GM19099 (cell line): ENCODE data around the gene ATOH8.

Experiments used
- POLR2A ChIP-seq: IDR thresholded peaks from 3 replicates; pipeline ENCODE4 v1.6.1; 2011; ENCODE audit warnings: low read depth; ENCODE audit not compliant: insufficient read length; ENCODE audit errors: extremely low read depth

ATOH8 gene

DNA sequence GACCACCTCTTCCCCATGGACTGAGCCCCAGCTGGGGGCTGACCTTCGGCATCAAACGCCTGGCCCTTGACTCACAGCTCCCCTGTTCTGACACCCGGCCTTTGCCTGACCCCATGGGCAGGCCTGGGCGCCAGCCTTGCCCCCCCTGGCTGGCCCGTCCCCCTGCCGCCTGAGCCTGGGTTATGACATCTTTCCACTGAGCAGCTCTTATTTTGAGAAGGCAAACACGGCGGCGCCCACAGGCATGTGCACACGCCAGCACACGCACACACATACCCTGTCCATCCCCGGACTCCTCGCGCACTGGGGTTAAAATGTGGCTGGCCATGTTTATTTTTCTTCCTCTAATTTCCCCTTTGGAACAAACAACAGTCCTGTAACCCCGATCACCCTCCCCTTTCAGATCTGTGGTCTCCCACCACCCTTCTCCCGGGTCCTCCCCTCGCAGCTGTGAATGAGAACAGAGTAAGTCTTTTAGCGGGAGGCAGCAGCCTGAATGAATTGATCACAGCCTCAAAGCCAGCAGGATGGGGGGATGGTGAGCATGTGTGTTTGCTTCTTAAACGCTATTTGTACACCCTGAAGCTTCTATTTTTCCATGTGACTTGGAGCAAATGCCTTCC lies 11.8 kb upstream of the ATOH8 start:
- no peak for TF ChIP-seq POLR2A

DNA sequence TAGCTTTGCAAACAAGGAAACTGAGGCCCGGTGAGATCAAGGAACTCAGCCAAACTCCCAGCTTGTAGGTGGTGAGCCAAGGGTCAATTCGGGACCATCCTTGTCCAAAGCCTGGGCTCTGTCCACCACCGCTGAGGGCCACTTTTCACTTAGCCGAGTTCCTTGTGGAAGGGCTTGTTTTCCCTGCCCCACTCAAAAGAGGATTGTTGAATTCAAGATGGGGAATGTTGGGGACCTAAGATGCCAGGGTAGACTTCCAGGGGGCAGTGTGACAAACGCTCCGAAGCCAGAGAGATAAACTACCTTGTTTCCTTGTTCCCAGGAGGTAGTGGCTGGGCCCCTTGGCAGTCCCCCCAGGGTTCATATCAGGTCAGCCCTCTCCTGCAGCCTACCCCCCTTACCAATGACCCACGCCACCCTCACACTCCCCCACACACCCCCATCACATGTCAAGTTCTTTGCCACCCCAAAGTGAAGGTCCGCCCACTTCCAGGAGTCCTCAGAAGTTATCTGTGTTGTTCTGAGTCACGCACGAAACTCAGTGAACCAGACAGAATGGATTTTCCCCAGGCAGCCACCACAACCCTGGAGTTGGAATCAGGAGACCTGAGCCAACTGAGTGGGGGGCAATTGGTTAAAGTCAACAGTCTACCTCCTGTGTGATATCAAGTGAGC lies 10.3 kb upstream of the ATOH8 start:
- no peak for TF ChIP-seq POLR2A

DNA sequence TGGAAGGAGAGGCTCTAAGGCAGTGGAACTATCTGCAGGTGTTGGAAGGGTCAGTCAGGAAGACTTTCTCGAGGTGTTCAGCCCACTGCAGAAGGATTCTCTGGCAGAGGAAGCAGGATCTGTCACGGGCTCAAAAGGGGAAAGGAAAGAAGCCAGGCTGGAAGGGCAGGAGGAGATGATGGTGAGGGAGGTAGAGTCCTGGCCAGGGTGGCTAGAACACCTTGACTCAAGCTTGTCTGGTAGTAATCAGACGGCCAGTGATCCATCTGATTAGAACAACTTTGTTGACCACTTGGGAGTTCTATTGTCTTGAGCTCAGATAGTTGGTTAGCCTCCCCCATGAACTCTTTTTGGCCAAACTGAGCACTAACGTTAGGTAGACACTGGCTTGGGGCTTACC lies 9.7 kb upstream of the ATOH8 start:
- no peak for TF ChIP-seq POLR2A

DNA sequence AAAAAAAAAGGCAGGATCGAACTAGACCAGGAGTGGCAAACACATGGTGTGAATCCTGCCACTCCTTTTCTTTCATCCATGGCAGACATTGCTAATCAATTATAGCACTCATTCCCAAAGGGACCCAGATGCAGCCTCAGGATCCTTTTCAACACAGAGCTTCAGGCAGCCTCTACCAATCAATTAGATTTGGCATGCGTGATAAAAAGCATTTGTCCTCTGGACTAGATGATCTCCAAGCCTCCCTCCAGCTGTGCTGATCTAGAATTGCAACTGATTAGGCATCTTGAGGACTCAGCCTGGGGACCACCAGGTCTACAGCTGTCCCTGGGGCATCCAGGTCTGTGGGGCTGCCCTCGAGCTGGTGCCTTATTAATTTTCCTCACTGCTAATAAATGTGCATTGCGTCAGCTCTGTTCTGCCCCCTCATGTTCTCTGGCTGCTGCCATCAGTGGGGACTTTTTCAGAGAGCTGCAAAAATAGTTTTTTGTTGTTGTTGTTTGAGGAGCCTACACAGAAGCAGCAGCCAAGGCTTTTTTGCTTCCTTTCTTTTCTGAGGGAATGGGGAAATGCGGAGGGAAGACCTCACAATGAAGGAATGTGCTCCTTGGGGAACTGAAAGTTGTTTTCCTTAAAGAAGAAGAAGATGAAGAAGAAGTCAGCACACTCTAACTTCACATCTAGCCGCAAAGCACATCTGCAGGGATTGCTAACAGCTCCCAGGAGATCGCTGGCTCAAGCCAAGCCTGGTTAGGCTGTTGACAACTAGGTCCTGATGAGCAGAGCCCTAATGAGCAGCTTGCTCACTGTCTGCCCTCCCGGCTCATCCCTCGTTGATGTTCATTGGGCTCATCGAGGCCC lies 8.8 kb upstream of the ATOH8 start:
- no peak for TF ChIP-seq POLR2A

DNA sequence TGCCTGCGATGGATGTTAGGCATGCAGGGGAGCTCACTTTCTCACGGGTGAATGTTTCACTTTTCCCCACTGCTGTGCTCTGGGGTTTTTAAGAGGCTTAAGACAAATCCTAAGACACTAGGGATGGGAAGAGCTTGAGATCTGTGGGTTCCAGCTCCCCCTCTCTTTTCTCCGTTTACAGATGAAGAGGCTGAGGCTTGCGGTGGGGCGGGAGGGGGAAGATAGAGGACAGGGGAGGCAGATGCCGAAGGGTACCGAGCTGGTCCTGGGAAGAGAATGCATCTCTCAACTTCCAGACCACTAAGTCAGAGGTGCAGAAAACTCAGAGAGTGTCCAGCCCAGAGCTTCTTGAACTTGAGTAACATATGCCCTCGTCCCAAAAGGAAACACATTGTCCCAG lies 8.2 kb upstream of the ATOH8 start:
- no peak for TF ChIP-seq POLR2A

DNA sequence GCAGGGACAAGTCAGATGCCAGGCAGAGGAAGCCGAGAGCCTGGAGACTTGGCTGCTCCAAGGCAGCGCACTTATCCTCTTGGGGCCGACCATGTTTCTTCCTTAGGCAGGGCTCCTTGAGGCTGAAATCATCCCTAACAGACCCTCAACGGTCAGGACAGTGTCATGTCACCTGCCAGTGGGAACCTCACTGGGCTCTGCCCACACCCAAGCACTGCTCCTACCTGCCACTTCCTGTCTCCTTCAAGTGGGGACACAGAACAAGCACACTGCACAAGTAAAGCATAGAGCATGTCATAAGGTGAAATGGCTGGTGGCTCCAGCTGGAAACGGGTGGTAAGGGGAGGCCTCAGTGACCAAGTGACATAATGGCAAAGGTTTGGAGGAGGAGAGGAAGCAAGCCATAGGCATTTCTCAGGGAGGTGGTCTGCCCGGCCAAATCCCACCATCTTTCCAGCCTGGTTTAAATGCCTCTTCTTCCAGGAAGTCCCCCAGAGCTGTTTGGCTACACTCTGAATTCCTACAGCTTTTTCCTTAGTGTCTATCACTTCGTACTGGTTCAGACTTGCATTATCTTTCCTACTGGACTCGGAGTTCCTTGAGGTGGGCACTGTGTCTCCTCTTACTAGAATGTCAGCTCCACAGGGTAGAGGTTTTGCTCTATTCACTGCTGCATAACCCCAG lies 7.3 kb upstream of the ATOH8 start:
- TF ChIP-seq POLR2A: no peak

DNA sequence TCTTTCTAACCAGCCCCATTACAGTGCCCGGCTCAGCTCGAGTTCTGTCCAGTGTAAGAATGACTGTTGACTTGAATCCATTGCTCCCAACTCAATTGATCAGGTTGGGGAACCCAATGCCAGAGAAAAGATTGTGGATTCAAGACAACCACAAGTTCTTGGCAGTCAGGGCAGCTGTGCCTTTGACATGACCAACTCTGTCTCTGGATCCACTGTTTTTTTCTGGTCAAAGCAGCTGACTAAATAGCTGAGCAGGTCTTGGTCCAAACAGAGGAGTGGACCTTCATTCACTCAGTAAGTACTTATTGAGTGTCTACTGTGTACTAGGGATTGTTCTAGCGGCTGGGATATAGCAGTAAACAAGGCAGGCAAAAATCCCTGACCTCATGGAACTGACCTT lies 6.3 kb upstream of the ATOH8 start:
- TF ChIP-seq POLR2A: no peak

DNA sequence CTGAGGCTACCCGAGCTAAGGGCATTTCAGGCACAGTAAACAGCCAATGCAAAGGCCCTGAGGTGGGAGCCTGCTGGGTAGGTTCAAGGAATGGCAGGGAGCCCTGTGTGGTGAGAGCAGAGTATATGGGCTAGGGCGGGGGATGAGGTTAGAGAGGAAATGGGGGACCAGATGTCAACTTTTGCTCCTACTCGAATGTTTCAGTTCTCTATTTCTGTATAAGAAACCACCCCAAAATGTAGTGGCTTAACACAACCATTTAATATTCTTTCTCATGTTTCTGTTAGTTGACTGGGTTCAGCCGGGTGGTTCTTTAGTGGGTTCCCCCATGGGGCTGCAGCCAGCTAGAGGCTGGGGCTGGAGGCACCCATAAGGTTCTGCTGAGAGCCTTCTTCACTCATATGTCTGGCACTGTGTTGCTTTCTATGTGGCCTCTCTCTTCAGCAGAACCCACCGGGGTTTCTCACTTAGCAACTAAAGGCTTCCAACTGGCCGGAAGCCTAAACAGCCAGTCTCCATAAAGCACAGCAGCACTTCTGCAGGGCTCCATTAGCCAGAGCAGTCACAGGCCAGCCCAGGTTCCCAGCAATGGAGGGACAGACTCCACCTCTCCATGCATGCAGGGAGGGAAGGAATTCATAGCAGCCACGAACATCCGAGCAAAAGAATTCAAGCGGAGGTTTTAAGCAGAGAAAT lies 5.6 kb upstream of the ATOH8 start:
- TF ChIP-seq POLR2A: no peak

DNA sequence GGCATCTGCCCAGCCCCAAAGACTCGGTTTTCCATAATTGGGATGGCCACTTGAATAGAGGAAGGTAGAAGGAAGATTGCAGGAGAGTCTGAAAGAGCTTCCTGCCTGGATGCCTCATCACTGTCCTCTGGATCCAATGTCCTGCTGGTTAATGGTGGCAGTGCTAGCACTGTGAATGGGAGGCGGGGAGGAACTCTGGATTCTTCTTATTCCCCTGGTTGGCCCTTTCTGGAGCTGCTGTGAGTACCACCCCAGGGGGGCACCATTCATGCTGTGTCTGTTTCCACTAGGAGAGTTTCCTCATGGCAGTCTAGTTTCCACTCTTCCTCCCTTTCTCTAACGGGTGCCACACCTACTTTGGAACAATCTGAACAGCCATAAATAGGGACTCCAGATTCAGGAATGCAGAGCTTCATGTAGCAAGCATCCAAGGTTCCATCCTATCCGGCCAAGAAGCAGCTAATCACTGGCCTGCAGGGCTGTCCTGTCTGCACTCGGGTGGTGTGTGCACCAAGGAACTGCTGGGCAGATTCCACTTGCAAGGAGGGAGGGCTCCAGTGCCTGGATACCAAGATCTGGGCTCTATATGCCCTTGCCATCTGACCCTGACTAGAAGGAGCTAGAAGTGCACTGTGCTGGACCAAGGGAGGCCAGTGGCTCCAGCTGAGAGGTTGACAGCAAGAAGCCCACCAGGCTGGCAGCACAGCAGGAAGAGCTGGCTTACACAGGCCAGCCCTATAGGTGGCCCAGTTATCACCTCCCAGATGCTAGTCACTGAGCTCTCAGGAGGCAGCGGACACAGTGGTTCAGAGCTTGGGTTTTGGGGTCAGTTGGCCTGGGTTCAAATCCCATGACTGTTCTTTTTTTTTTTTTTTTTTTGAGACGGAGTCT lies 4.6 kb upstream of the ATOH8 start:
- TF ChIP-seq POLR2A: no peak

DNA sequence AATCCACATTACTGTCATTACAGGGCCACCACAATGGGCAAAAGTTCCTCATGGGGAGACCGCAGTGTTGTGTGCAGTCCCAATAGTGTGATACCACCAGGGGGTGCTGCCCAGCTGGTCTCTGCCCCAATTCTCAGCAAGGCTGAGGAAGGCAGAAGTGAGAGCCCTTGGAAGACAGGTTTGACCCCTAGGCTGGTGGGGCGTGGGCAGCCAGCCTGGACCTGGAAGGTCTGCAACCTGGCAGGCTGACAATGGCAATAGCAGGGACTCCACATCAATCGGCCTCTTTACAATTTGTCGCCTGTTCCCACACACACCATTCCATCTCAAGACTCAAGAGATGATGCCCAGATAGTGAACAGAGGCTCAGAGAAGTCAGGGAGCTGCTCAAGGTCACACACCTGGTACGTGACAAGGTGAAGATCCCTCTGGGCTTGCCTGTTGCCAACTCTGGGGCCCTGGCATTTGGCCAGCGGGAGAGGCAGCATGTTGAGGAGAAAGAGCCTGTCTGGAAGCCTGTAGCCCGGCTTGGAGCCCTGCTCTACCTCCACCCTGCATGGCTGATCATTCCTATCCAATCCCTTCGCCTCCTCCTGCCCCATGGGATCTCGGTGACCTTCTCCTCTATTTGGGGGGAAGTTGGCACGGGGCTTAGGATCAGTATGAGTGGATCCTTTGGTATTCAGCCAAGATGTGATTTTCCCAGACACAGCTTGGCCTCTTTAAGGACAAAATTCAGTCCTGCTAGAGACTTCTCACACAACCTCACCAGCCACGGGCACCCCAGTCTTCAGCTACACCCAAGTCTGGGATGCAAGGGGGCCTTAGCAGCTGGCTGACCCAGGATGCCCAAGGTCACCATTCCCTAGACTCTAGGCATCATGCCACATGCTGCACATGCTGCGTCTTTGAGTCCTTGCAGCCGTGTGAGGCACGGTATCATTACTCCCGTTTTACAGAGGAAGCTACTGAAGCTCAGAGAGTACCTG lies 2.9 kb upstream of the ATOH8 start:
- no peak for TF ChIP-seq POLR2A

DNA sequence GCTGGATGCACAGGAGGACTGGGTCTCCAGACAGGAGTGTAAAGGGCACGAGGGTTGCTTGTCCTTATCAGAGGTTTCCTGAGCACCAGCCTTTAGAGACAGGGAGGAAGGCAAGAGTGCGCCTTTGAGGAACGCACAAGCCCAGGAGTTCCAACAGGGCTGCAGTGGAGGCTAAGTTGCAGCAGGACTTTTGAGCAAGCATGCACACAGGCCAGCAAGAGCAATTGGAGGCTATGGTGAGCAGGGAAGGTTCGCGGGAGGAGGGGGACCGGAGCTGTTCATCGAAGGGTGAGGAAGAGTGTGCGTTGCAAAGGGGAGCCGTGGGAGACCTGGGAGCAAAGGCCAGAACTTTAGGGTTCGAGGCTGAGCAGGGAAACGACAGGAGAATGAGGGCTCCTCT lies 2.2 kb upstream of the ATOH8 start:
- no peak for TF ChIP-seq POLR2A

DNA sequence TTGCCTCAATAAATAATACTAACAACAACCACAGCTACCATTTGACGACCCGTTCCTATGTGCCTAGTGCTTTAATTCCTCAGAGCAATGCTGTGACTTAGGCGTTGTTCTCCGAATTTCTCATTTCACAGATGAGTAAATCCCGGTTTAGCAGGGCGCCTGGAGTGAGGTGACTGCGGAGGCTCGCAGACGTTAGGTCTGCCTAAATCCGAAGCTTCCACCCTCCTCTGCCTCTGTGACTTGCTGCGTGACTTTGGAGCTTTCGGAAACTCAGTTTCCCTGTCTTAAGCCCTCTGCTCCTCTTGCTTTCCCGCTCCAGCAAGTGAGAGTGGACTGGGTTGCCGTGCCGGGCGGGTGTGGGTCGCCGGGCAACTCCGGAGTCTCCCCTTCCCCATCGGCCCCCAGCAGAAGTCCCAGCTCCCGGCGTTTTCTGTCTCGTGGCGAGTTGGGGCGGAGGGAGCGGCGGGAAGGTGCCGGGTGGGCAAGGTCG lies 711 bp upstream of the ATOH8 start:
- no peak for TF ChIP-seq POLR2A

DNA sequence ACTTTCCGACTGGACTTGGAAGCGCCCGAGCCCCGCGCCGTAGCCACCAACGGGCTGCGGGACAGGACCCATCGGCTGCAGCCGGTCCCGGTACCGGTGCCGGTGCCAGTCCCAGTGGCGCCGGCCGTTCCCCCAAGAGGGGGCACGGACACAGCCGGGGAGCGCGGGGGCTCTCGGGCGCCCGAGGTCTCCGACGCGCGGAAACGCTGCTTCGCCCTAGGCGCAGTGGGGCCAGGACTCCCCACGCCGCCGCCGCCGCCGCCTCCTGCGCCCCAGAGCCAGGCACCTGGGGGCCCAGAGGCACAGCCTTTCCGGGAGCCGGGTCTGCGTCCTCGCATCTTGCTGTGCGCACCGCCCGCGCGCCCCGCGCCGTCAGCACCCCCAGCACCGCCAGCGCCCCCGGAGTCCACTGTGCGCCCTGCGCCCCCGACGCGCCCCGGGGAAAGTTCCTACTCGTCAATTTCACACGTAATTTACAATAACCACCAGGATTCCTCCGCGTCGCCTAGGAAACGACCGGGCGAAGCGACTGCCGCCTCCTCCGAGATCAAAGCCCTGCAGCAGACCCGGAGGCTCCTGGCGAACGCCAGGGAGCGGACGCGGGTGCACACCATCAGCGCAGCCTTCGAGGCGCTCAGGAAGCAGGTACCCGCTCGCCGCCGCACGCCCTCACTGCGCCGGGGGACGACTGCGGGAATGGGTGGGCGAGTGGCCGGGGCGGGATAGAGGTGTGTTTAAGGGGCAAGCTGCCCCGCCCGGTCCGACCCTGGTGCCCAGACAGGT lies 713 bp downstream of the ATOH8 start:
- no peak for TF ChIP-seq POLR2A
